Testis (tissue), 2 donors: Measurements from ENCODE around the gene TNFRSF13B.

Experiments used
- POLR2A ChIP-seq: fragments of 450-650 bp; IDR thresholded peaks from one replicate; pipeline ENCODE4 v1.6.1; 2017; ENCODE audit warnings: antibody characterized with exemption, mild to moderate bottlenecking, moderate library complexity
- TF ChIP-seq, protein P1 (sequence below), 3 experiments: fragments of 450-650 bp in 2 of 3; fragments of 200-600 bp in 1 of 3; sonication (generic) in 1 of 3; IDR thresholded peaks; one replicate each; pipeline ENCODE4 v1.5.1; 2016 to 2019; ENCODE audit warnings: antibody characterized with exemption in 3 of 3, mild to moderate bottlenecking in 2 of 3, moderate library complexity in 1 of 3

DNA sequence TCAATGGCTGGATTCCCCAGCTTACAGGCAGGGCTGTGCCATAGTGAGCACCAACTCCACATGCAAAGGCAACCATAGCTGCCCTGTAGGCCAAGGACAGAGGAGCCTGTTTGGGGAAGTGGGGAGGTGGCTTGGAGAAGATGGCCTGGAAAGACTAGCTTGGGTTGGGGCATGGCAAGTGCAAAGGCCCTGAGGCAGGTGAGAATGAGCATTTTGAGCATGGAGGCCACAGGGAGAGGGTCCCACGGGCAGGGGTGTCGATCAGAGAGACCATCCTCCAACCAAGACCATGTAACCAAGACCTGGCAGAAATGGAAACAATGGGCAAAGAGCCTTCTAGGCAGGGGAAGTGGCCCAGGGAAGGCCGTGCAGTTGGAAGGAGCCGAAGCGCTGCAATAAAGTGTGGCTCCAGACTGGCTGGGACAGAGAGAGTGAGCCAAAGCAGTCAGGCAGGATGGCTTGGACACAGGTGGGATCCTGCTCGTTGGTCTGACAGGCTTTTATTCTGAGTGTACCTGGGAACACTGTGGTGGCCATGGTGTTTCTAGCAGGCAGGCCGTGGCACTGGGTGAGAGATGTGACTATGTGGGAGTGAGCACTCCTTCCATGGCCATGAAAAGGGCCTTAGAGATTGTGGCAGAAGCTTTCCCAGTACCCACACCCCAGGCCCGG is 45.6 kb upstream of the TNFRSF13B start:
- TF ChIP-seq, protein P1, sequence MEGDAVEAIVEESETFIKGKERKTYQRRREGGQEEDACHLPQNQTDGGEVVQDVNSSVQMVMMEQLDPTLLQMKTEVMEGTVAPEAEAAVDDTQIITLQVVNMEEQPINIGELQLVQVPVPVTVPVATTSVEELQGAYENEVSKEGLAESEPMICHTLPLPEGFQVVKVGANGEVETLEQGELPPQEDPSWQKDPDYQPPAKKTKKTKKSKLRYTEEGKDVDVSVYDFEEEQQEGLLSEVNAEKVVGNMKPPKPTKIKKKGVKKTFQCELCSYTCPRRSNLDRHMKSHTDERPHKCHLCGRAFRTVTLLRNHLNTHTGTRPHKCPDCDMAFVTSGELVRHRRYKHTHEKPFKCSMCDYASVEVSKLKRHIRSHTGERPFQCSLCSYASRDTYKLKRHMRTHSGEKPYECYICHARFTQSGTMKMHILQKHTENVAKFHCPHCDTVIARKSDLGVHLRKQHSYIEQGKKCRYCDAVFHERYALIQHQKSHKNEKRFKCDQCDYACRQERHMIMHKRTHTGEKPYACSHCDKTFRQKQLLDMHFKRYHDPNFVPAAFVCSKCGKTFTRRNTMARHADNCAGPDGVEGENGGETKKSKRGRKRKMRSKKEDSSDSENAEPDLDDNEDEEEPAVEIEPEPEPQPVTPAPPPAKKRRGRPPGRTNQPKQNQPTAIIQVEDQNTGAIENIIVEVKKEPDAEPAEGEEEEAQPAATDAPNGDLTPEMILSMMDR (IDR thresholded peaks at IDR 0.05): no peak
- TF ChIP-seq POLR2A: no peak
